Measurements from ENCODE around the gene LSM3. TPM values are rescaled to one million over a fixed set of nuclear protein-coding genes. Genes with fewer than 3 reads are reported as not detected.
A peak's percentile ranks its signal among the peaks of the same experiment; 100 is the strongest.
"Not testable (repeated sequence)": the region's sequence is repeated elsewhere in the genome, so short reads cannot be mapped to it uniquely, and the experiment has no call there.

LSM3 gene
- total RNA-seq, 2 donors from 2014 or later = 12.4 to 16.4 TPM

GRCh38 chr3:14228681-14229470, 50.3 kb downstream of the LSM3 start:
- peak; percentile 18 for DNase-seq
- H3K36me3 ChIP-seq = no peaks in the 10 kb centered on the region
- H3K27ac ChIP-seq = no peak overlapping the region
- no peaks in the 10 kb centered on the region for H3K27me3 ChIP-seq
- intact Hi-C loops (cut with DNase I) = no loop called here
- no peaks in the 10 kb centered on the region for H3K9me3 ChIP-seq
- H3K4me3 ChIP-seq = no peak overlapping the region
- no peak for TF ChIP-seq CTCF (IDR thresholded peaks at IDR 0.05)
- H3K9ac ChIP-seq (ENCODE audit: low read depth in 2 of 2, low read length in 2 of 2) = no peak overlapping the region
- H3K4me1 ChIP-seq = peaks cover 10% of the 10 kb centered on the region

- H3K27me3 ChIP-seq; H3K36me3 ChIP-seq; H3K9me3 ChIP-seq; H3K9ac ChIP-seq (ENCODE audit: low read depth in 2 of 2, low read length in 2 of 2); H3K4me3 ChIP-seq; intact Hi-C loops (cut with DNase I); H3K27ac ChIP-seq: not testable (repeated sequence)
- DNase-seq = peak; percentile 16
- peaks cover 10% of the 10 kb centered on the region for H3K4me1 ChIP-seq
Measured at GRCh38 chr3:14229695-14230094, 51.1 kb downstream of the LSM3 start.

- Histone ChIP-seq H3K27ac (no peak overlapping the region), H3K4me3 (no peak overlapping the region), H3K9ac (ENCODE audit: low read depth in 2 of 2, low read length in 2 of 2) (no peak overlapping the region), H3K36me3 (no peaks in the 10 kb centered on the region), H3K9me3 (no peaks in the 10 kb centered on the region), H3K4me1 (peaks cover 7% of the 10 kb centered on the region), H3K27me3 (no peaks in the 10 kb centered on the region)
- TF ChIP-seq CTCF (IDR thresholded peaks at IDR 0.05) = no peak
- intact Hi-C loops (cut with DNase I) = no loop called here
- peak; percentile 16 for DNase-seq
Measured at GRCh38 chr3:14230729-14231128, 52.1 kb downstream of the LSM3 start.

- no peak overlapping the region for H3K4me3 ChIP-seq
- DNase-seq = peak; percentile 12
- H3K9me3 ChIP-seq = no peaks in the 10 kb centered on the region
- H3K9ac ChIP-seq (ENCODE audit: low read depth in 2 of 2, low read length in 2 of 2) = no peak overlapping the region
- no peaks in the 10 kb centered on the region for H3K27me3 ChIP-seq
- no peak overlapping the region for H3K27ac ChIP-seq
- H3K4me1 ChIP-seq = peaks cover 4% of the 10 kb centered on the region
- no peaks in the 10 kb centered on the region for H3K36me3 ChIP-seq
- TF ChIP-seq CTCF (IDR thresholded peaks at IDR 0.05) = no peak
- intact Hi-C loops (cut with DNase I) = no loop called here
Measured at GRCh38 chr3:14231145-14231990, 52.8 kb downstream of the LSM3 start.

- H3K4me3 ChIP-seq = no peak overlapping the region
- no peaks in the 10 kb centered on the region for H3K36me3 ChIP-seq
- H3K9ac ChIP-seq (ENCODE audit: low read depth in 2 of 2, low read length in 2 of 2) = no peak overlapping the region
- no peak for DNase-seq
- peaks cover 4% of the 10 kb centered on the region for H3K4me1 ChIP-seq
- no peak for TF ChIP-seq CTCF (IDR thresholded peaks at IDR 0.05)
- no peaks in the 10 kb centered on the region for H3K27me3 ChIP-seq
- intact Hi-C loops (cut with DNase I) = no loop called here
- H3K9me3 ChIP-seq = no peaks in the 10 kb centered on the region
- no peak overlapping the region for H3K27ac ChIP-seq
Measured at GRCh38 chr3:14231998-14232501, 53.4 kb downstream of the LSM3 start.

All from colonic mucosa (tissue), 4 donors.